PC-9 (cell line): ENCODE data around the gene PLXDC2.

ENCODE experiments used
- CTCF ChIP-seq: fragments of 200-600 bp; sonication (generic); conservative IDR thresholded peaks from 2 replicates; pipeline ENCODE4 v1.6.1; 2017; ENCODE audit warnings: mixed run types, antibody characterized with exemption, mild to moderate bottlenecking, moderate library complexity
- EZH2 ChIP-seq: fragments of 200-600 bp; sonication (generic); IDR thresholded peaks from 2 replicates; pipeline ENCODE4 v1.8.0; 2017; ENCODE audit warnings: antibody characterized with exemption, low read depth

GRCh38 chr10:19843487-19843886 lies 27.3 kb downstream of the PLXDC2 start:
- no peak for TF ChIP-seq CTCF
- no peak for TF ChIP-seq EZH2
